ENCODE results near the gene ANKRD40CL.
"Not testable (repeated sequence)": the region's sequence is repeated elsewhere in the genome, so short reads cannot be mapped to it uniquely, and the experiment has no call there.

ANKRD40CL gene, protein sequence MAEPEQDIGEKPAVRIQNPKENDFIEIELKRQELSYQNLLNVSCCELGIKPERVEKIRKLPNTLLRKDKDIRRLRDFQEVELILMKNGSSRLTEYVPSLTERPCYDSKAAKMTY

DNA sequence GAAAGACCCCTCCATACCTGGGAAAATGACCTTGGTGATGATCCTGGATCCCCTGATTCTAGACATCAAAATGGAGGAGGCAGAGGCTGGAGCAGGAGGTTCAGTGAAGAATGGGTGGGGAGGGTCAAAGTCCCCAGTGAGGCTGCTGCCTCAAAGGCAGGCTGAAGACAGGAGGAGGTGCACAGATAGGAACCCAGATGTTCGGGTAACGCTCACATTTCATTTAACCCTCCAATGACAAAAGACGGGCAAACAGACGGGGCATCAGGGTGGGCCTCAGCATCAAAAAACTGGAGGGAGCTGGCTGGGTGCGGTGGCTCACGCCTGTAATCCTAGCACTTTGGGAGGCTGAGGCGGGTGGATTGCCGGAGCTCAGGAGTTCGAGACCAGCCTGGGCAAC, at the start of gene ANKRD40CL:
ANKRD40CL (minus strand) TSS at position 73 of the 400 bp plus-strand sequence. CDS start 605 bp downstream, outside the sequence.
- no peak for DNase-seq

DNA sequence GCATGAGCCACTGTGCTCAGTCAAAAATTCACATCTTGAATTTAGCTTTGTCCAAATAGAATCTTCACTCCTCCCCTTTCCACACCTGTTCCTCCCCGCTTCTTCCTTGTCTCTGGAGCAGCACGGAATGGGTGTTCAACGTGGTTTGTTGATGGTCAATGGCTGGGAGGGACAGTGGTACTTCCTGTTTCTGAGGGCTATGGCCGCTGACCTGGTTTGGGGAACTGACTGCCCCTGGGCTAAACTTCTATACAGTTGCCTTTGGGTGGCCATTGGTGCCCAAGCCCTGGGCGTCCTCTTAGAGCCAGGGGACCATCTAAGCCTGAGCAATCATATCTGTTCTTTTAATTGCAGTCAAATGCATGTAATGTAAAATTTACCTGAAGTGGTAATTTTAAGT, 49.0 kb upstream of the ANKRD40CL start:
- DNase-seq = no peak

DNA sequence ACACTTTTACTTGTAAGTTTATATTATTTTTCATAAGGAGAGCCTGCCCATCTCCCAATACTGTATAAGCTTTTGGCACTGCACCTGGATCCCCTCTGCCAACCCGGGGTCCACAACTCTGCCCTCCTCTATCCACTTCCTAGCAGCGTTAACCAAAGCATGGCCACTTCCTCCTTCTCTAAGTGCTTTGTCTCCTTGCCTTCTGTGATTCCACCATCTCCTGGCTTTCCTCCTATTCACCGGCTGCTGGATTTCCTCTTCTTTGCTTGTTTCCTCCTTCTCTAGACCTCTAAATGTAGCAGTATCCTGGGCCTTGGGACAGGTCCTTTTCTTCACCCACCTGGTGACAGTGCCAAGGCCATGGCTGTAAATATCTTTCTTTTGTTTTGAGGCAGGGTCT, 48.1 kb upstream of the ANKRD40CL start:
- DNase-seq = no peak

DNA sequence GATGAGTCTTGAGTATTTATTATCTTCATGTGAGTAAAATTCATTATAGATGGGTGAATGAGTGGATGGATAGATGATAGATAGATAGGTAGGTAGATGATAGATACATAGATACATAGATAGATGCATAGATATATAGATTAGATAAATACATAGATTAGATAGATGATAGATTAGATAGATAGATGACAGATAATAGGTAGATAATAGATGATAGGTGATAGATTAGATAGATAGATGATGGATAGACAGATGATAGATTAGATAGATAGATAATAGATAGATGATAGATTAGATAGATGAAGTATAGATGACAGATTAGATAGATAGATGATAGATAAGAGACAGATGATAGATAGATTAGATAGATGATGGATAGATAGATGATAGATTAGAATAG, 46.3 kb upstream of the ANKRD40CL start:
- DNase-seq = no peak

DNA sequence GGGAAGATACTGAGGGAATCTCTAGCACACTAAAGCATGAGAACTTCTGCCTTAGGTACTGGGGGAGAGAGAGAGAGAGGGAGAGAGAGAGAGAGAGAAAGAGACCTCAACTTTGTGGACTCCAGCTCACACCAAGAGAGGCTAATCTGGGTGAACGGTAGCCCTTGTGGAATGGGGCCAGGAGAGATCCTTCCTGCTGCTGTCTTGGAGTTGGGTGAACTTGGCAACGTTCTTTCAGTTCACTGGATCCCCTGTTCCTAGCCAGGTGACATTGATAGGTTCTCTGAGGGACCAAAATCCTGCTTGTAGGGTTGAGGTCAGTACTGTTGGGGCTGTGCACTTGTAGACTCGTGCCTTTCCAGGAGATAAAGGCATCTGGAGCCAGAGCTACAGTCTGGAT, 41.6 kb upstream of the ANKRD40CL start:
- no peak for DNase-seq

DNA sequence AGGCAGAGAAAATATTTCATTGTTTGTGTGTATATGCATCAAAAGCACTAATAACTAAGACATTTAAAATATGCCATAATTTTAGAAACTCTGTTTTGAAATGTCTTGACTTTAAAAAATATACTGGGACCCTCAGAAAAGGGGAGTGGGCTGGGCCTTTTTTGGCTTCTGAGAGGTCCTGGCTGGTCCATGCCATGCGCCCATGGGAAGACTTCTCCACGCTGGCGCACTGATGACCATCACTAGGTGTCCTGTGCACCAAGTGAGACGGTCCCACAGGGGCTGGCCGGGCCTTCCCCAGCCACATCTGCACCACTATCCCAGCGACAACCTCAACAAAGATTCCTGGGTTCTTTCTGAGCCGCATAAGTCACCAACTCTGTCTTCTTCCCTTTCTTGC, 41.1 kb upstream of the ANKRD40CL start:
- DNase-seq = no peak

DNA sequence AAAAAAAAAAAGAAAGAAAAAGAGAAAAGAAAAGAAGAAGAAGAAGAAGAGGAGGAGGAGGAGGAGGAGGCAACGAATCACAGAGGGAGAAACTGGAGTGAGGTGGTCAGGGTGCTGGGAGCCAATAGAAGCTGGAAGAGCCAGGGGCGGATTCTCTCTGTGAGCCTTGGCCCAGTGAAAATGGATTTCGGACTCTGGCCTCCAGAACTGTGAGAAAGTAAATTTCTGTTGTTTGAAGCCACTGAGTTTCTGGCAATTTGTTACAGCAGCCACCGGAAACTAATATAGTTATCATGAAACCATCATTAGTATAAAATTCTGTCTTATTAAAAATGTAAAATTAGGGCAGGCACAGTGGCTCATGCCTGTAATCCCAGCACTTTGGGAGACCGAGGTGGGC, 40.4 kb upstream of the ANKRD40CL start:
- no peak for DNase-seq

DNA sequence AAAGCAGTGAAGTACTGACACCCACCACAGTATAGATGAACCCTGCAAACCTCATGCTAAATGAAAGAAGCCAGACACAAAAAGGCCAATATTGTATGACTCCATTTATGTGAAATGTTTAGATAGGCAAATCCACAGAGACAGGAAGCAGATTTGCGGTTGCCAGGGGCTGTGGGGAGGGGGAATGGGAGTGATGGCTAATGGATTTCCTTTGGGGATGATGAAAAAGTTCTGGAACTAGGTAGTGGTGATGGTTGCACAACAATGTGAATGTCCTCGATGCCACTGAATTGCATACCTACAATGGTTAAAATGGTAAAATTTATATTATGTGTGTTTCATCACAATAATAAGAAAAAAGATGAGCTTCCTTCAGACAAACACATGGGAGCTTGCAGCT, 39.7 kb upstream of the ANKRD40CL start:
- DNase-seq = no peak

DNA sequence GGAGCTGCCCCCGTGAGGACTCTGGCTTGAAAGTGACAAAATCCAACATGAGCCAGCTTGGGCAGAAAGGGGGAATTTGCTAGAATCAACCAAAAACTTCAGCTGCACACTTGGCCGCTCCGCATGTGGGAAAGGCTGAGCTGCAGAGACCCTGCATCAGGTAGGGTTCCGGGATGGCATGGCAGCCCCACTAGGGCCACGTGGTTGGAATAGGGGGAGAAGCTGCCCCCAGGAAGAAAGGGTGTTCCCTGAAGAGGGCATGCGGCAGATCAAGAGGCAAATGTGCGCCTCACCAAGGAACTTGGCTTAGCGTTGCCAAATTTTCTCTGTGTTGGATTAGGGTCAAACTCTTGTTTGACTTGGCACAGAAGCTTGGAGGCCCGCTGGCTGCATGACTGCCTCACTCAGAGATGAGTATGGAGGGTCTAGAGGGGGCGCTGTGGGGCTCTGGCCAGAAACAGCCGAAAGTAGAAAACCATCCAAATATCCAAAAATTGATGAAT, 38.9 kb upstream of the ANKRD40CL start:
- no peak for DNase-seq

DNA sequence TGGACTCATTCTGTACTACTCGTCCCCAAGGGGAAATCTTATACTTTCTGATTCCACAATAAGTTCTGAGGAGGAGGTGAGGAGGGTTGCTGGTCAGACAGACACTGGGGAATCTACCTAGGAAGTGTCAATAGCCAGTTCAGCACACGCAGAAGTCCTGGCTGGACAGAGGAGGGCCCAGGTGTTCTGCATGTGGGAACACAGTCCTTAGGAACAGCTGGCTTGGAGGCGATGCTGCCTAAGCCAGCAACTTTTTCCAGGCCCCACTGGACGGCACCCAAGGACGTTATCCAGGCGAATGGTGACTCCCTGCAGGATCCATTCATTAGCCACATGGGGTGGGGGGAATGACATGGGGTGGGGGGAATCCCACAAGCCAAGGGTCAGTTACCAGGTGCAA, 38.2 kb upstream of the ANKRD40CL start:
- no peak for DNase-seq

DNA sequence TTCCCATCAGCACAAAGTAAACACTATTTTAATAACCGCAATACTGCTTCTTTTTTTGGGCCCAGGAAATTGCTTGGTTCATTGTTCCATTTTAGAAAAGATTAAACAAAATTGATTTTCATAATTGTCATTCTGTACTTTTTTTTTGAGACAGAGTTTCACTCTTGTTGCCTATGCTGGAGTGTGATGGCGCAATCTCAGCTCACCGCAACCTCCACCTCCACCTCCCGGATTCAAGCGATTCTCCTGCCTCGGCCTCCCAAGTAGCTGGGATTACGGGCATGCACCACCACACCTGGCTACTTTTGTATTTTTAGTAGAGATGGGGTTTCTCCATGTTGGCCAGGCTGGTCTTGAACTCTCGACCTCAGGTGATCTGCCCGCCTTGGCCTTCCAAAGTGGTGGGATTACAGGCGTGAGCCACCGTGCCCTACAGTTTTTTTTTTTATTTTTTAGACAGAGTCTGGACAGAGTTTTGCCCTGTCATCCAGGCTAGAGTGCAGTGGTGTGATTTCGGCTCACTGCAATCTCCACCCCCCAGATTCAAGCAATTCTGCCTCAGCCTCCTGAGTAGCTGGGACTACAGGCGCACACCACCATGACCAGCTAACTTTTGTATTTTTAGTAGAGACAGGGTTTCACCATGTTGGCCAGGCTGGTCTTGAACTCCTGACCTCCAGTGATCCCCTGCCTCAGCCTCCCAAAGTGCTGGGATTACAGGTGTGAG, 37.6 kb upstream of the ANKRD40CL start:
- not testable (repeated sequence) for DNase-seq

DNA sequence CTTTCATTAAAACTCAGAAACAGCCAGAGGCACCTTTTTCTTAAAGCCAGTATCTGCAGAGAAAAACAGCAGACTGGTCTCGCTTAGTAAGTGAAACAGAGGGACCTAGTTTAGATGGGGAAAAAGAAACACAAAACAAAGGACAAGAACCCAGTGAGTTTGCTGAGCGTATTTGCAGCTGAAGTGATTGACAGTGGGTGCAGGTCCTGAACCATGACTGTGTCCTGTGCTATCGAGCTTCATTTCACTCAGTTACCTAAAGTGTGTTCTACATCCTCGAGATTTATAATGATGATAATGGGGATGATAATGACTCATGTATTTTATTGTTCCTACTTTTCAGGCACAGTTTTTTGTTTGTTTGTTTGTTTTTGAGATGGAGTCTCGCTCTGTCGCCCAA, 36.4 kb upstream of the ANKRD40CL start:
- no peak for DNase-seq

DNA sequence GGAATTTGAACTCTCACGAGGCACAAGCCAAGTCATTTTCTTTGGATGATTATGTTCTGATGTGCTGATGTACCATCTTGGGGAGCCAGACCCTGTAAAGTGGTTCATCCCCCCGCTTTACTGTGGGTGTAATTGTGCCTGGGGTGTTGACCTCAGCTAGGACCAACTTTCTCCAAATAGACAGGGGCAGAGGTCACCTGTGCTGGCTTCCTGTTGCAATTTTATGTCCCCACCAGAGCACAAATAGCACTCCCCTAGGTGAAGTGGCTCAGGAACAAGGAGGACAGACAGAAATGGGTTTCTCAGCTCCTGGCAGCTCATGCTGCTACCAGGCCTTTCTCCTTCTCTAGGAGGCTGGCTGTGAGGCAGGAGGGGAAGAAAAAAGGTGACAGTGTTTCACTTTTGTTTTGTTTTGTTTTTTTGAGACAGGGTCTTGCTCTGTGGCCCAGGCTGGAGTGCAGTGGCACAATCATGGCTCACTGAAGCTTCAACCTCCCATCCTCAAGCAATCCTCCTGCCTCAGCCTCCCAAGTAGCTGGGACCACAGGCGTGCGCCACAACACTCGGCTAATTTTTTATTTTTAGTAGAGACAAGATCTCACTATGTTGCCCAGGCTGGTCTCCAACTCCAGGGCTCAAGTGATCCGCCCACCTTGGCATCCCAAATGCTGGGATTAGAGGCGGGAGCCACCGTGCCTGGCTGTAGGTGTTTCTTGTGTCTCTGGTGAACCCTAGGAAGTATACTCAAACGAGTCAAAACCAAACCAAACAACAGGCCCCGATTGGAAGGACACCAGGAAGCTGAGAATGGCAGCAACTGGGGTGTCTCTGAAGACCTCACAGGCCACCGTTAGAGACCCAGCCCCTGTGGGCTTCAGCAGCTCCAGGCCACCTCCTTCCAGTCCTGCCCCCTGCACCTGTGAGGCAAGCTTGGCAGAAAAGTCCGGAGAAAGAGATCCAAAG, 35.6 kb upstream of the ANKRD40CL start:
- no peak for DNase-seq

DNA sequence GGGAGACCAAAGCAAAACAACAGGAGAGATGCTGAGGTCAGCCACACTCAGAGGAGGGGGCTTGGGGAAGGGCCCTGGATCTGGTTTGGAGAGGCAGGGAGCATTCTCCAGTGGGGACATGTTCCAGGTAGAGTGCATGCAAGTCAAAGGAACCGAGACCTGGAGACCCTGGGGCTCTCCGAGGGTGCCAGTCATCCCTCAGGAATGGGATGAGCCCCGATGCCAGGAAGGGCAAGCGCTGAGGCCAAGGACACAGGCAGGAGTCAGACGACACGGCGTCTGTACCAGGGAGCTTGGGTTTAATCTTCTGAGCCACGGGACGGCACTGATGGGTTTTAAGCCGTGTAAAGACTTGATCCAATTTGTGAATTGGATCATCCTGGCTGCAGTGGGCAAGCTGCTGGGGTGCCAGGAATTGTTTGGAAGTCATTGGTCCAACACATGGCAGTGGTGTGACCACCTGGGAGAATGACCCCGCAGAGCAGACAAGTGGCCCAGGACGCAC, 32.9 kb upstream of the ANKRD40CL start:
- DNase-seq = no peak

DNA sequence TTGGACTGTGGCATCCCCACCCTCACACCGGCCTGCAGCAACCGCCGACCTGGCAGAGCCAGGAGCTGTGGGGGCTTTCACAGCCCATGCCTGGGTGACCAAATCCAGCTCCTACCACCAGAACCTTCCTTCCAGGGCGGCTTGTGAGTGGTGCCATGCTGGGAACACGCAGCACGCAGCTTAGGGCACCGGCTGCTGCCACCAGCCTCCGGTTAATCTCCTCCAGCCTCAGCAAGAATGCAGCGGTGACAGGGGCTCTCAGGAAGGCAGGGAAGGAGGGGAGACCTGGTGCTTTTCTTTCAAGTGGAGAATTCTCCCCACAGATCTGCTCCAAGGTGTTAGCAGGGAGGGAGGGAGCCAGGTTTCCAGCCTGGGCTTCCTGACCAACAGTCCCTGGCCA, 32.3 kb upstream of the ANKRD40CL start:
- no peak for DNase-seq

DNA sequence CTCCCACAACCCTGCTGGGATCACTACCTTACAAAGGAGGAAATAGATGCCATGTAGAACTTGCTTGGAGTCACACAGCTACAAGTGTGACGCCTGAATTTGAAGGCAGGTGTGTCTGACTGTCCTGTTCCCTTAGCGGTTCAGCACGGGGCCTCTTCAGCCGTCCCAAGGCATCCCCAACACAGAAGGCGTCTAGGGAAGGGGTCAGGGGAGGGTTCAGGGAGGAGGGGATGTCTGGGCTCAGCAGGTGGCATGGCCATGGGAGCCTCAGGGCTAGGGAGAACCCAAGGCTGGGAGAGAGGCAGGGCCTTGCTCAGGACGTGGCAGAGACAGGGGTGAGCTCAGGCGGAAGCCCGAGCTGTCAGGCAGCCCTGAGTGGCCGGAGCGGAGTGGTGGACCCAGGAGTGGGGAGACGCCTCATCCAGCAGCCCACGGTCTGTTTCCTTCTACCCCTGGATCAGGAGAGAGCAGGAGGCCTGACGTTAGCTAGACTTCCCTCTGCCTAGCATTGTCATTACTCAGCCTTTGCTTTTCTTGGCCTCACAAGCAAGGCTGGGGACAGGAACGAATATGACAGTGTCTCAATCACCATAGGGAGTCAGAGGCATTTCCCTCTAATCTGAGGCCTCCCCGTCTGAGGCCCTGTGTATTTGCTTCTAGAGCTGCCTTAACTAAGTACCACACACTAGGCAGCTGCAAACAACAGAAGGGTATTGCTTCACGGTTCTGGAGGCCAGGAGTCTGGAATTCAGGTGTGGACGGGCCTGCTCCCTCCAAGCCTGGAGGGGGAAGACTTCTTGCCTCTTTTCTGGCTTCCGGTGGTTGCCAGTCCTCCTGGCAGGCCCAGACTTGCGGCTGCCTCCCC, 31.3 kb upstream of the ANKRD40CL start:
- no peak for DNase-seq

DNA sequence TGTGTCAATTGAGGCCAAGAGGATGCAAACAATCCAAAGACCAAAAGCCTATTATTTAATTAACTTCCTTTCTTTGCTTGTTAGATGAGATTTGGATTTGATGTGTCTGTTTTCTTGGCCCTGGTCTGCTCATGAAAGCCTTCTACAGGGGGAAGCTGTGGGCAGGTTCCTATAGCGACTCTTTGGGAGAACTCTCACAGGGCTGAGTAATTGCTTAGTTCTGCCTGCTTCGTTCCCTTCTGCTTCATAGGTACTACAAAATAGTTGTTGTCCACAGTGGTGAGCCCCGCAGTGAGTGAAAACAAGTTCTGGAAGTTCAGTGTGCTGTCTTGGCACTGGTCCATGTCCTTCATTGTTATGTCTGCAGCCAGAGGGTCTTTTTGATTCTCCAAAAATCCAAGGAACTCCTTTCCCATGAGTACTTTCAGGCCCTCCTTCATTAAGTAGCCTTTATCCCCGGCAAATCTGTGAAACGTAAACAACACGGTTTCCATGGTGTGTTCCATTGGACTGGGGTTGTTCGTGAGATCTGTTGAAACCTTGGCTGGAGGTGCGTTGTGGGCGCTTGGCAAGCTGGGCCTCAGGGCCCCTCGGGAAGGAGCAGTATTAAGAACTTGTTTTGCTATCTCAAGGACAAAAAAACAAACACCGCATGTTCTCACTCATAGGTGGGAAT, 30.0 kb upstream of the ANKRD40CL start:
- DNase-seq = no peak

DNA sequence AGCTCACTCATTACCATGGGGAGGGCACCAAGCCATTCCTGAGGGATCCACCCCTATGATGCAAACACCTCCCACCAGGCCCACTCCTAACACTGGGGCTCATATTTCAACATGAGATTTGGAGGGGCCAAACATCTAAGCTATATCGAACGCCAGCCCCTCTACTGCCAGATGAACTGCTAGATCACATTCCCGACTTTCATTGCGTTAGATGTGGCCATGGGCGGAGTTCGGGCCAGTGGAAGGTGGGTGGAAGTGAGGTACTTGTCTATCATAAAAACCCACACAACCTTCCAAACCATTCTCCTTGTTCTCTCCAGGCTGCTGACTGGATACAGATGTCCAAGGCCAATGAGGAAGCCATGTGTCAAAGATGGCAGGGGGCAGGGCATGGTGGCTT, 27.0 kb upstream of the ANKRD40CL start:
- no peak for DNase-seq

DNA sequence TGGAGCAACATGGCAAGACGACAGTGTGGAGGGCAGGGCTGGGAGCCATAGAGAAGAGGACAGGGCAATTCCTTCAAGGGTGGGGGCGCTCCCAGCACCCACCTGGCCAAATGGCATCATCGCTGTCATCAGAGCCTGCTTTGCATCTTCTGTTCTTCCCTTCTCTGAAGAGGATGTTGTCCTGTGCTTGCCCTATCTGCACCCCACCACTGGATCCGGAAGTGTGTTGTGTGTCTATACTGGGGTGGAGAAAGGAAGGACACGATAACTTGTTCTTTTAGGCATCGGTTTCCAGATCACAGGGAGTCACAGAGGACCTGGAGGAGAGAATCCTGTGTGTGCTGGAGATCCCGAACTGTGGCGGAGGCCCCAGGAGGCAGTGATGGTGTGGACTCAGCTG, 25.7 kb upstream of the ANKRD40CL start:
- DNase-seq = no peak

DNA sequence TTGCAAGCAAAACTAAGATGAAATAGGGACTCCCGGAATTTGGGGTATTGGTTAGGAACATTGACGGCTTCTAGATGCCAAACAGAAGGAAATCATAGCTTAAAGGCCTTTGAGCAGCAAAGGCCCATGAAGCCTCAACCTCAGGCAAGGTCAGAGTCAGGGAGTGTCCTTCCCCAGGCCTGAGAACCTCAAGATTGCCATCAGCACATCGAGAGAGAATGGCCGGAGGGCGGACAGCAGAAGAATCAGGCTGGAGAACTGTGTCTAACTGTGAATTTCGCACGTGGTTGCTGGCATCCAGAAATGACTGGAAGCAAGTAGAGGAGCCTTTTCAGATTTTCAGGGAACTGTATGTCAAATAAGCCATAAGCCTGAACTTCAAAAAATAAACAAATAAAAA, 24.8 kb upstream of the ANKRD40CL start:
- no peak for DNase-seq

Data from amygdala (tissue), 56 donors.